Measurements from ENCODE around the gene ARMC6. TPM values are rescaled to one million over a fixed set of nuclear protein-coding genes. Genes with fewer than 3 reads are reported as not detected.

The ARMC6 gene
- total RNA-seq, 1 donor from 2014 or later, result 61.9 TPM

DNA sequence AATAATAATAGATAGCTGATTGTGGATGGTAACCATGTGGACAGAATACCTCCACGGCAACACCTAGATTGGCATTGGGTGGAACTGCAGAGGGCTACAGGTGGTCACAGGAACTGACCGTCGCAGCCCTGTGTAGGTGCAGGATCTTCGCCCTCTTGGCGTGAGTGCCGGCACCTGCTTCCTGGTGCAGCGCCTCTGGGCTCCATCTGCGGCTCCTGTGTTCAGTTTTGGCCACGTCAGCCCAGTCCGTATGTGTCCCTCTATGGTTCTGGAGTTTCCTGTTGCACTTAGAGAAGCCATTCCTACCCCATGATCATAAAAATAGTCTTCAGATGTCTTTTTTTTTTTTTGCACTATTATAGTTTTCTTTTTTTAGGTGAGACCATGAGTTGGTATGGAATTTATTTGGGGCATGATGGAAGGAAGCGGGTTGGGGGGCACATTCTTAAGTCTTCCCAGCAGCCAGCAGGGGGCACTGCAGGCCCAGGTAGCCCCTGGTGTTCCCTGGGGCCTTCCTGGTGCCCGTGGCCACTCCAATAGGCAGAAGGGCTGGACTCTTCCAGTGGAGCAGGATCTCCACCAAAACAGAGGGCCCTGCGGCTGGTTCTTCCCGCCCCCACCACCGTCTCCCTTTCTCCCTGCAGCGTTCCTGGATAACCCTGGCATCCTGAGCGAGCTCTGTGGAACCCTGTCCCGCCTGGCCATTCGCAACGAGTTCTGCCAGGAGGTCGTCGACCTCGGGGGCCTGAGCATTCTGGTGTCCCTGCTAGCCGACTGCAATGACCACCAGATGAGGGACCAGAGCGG is 20.3 kb downstream of the ARMC6 start:
- Mint-ChIP-seq H3K4me1 (no peaks in the 10 kb centered on the region), H3K4me3 (no peak overlapping the region), H3K36me3 (ENCODE audit: low read depth) (peaks cover 40% of the 10 kb centered on the region), H3K9me3 (no peaks in the 10 kb centered on the region), H3K27ac (no peak overlapping the region), H3K27me3 (no peaks in the 10 kb centered on the region)
- intact Hi-C loops (cut with micrococcal nuclease), result loop anchor here (1.0 kb wide), 1 partner anchor 86 kb away; no protein-coding TSS in a partner anchor
- DNase-seq, result peak; percentile 86

DNA sequence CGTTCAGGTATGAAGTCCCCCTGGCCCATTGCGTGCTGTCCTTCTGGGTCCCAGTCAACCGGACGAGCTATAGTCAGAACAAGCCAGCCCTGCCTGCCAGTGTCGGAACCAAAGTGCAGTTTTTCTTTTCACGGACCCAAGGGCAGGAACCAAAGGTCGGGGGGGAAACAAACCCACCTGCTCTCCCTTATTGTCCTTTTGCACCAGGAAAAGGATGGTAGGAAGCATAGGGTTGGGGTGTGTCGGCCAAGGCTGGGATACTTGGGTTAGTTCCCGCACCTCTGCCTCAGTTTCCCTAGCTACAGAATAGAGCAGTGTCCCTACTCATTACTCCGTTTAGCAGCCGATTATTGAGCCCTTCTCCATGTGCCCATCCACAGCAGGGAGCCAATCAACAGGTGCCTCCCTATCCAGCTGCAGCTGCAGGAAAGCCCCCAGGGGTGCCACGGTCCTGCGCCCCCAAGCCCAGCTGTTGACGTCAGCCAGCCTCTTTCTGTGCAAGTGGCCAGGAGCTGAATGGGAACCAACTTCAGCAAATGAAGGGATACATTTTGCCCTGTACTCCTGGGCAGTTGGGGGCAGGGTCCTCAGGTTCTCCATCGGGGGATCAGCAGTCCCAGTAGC is 21.0 kb downstream of the ARMC6 start:
- Mint-ChIP-seq H3K9me3 (no peaks in the 10 kb centered on the region), H3K27ac (no peak overlapping the region), H3K36me3 (ENCODE audit: low read depth) (peaks cover 38% of the 10 kb centered on the region), H3K4me3 (no peak overlapping the region), H3K27me3 (no peaks in the 10 kb centered on the region), H3K4me1 (no peaks in the 10 kb centered on the region)
- intact Hi-C loops (cut with micrococcal nuclease), result no loop called here
- DNase-seq, result no peak

GRCh38 chr19:19054939-19055440 is 21.6 kb downstream of the ARMC6 start:
- Mint-ChIP-seq H3K4me1 (no peaks in the 10 kb centered on the region), H3K27ac (no peak overlapping the region)
- intact Hi-C loops (cut with micrococcal nuclease), result no loop called here

GRCh38 chr19:19055701-19056100 is 22.3 kb downstream of the ARMC6 start:
- intact Hi-C loops (cut with micrococcal nuclease), result no loop called here
- Mint-ChIP-seq H3K36me3 (ENCODE audit: low read depth) (peaks cover 29% of the 10 kb centered on the region), H3K4me3 (no peak overlapping the region), H3K27ac (no peak overlapping the region), H3K4me1 (no peaks in the 10 kb centered on the region), H3K9me3 (no peaks in the 10 kb centered on the region), H3K27me3 (no peaks in the 10 kb centered on the region)
- DNase-seq, result no peak

More at GRCh38 chr19:19054939-19055440, 21.6 kb downstream of the ARMC6 start:
- DNase-seq, result no peak
- Mint-ChIP-seq H3K4me3 (no peak overlapping the region), H3K9me3 (no peaks in the 10 kb centered on the region), H3K27me3 (no peaks in the 10 kb centered on the region), H3K36me3 (ENCODE audit: low read depth) (peaks cover 36% of the 10 kb centered on the region)

- Mint-ChIP-seq H3K36me3 (ENCODE audit: low read depth) (peaks cover 27% of the 10 kb centered on the region), H3K27me3 (no peaks in the 10 kb centered on the region), H3K9me3 (no peaks in the 10 kb centered on the region), H3K27ac (no peak overlapping the region), H3K4me3 (no peak overlapping the region), H3K4me1 (no peaks in the 10 kb centered on the region)
- intact Hi-C loops (cut with micrococcal nuclease), result no loop called here
- no peak for DNase-seq
These were observed 23.4 kb downstream of the ARMC6 start for GRCh38 chr19:19056636-19057275.

DNA sequence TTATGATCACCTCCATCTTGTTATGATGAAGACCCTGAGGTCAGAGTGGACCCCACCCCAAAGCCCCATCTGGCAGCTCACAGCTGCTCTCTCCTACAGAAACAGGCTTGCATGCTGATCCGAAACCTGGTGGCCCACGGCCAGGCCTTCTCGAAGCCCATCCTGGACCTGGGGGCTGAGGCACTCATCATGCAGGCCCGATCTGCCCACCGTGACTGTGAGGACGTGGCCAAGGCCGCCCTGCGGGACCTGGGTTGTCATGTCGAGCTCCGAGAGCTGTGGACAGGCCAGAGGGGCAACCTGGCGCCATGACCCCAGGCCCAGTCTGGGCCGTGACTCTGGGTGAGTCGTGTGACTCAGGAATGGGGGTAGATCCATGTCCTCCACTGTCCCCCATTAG is 23.9 kb downstream of the ARMC6 start:
- no peak overlapping the region for H3K27ac Mint-ChIP-seq
- H3K27me3 Mint-ChIP-seq, result no peaks in the 10 kb centered on the region
- no peak overlapping the region for H3K4me3 Mint-ChIP-seq
- H3K9me3 Mint-ChIP-seq, result no peaks in the 10 kb centered on the region
- DNase-seq, result no peak
- H3K4me1 Mint-ChIP-seq, result peaks cover under 1% of the 10 kb centered on the region
- intact Hi-C loops (cut with micrococcal nuclease), result no loop called here
- peaks cover 27% of the 10 kb centered on the region for H3K36me3 Mint-ChIP-seq (ENCODE audit: low read depth)

- Mint-ChIP-seq H3K27me3 (no peaks in the 10 kb centered on the region), H3K4me1 (peaks cover 4% of the 10 kb centered on the region), H3K27ac (no peak overlapping the region), H3K36me3 (ENCODE audit: low read depth) (peaks cover 24% of the 10 kb centered on the region), H3K9me3 (no peaks in the 10 kb centered on the region), H3K4me3 (no peak overlapping the region)
- intact Hi-C loops (cut with micrococcal nuclease), result no loop called here
- DNase-seq, result no peak
These were observed 24.3 kb downstream of the ARMC6 start for GRCh38 chr19:19057720-19058119.

DNA sequence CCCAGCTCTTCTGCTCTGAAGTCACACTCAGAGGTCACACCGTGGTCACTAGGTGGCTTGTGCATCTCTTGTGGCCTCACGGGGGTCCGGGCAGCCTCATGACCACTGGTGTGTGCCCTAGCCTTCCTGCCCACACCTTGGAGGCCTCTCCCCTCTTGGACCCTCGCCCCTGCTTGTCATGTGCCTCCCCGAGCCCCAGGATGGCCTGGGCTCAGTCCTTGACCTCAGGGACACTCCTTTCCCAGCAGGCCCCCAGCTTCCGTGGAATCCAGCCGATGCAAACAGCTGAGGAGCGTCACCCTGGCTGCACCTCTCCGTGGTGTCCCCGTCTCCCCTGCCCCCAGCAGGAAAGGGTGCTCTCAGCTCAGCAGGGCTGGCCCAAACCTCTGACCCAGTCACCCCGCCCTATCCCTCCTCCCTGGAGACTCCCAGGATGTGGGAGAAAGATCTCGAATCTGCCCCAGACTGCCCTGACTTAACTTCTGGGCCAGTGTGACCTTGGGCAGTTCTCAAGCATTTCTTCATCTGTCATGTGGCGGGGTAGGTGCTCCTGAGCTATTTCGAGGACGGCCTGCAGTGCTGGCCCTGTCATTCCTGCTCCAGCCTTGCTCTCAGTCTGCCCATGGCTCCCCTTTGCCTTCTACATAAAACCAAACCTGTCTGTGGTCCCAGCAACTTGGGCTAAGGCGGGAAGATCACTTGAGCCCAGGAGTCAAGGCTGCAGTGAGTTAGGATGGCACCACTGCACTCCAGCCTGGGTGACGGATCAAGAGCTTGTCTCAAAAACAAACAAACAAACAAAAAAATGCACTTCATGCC is 25.8 kb downstream of the ARMC6 start:
- Mint-ChIP-seq H3K27ac (no peak overlapping the region), H3K36me3 (ENCODE audit: low read depth) (peaks cover 16% of the 10 kb centered on the region), H3K27me3 (no peaks in the 10 kb centered on the region), H3K4me1 (peaks cover 11% of the 10 kb centered on the region), H3K9me3 (no peaks in the 10 kb centered on the region), H3K4me3 (no peak overlapping the region)
- DNase-seq, result no peak
- intact Hi-C loops (cut with micrococcal nuclease), result no loop called here

DNA sequence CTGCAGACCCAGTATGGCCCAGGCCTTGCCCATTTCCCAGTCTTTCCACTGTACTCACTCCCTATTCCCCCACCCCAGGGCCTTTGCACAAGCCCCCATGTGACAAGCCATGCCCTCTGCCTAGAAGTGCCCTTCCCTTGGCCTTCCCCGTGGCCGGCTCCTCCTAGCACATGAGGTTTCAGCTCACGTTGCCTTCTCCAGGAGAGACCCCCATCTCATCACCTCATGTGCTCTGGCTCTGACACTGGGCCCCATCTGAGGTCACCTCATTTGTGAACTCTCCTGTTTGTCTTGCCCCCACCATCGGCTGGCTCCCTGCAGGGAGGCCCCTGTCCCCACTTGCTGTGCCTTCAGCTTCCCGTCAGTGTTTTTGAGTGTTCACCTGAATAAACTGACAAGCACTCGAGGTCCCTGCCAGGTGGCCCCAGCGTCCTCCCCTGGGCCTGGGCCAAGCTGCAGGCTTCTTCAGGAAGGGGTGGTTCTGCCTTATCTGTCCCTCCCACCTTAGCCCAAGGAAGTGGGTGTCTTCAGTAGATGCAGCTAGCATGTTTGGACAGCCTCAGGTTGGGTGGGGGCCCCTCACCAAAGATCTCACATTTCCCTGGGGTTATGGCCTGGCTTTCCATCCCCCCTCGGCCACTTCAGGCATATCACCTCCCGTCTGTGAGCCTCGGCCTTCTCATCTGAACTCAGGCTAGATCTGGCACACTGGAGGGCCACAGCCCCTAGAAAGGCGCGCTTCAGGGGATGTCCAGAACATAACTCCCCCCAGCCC is 26.6 kb downstream of the ARMC6 start:
- intact Hi-C loops (cut with micrococcal nuclease), result no loop called here
- peaks cover 18% of the 10 kb centered on the region for H3K4me1 Mint-ChIP-seq
- no peaks in the 10 kb centered on the region for H3K9me3 Mint-ChIP-seq
- no peak overlapping the region for H3K4me3 Mint-ChIP-seq
- H3K27me3 Mint-ChIP-seq, result no peaks in the 10 kb centered on the region
- DNase-seq, result no peak
- H3K36me3 Mint-ChIP-seq (ENCODE audit: low read depth), result peaks cover 11% of the 10 kb centered on the region
- no peak overlapping the region for H3K27ac Mint-ChIP-seq

- intact Hi-C loops (cut with micrococcal nuclease), result no loop called here
- Mint-ChIP-seq H3K27ac (no peak overlapping the region), H3K4me3 (no peak overlapping the region), H3K4me1 (peaks cover 21% of the 10 kb centered on the region), H3K36me3 (ENCODE audit: low read depth) (peaks cover 8% of the 10 kb centered on the region), H3K27me3 (no peaks in the 10 kb centered on the region), H3K9me3 (no peaks in the 10 kb centered on the region)
- no peak for DNase-seq
These were observed 28.1 kb downstream of the ARMC6 start for GRCh38 chr19:19061506-19061905.

DNA sequence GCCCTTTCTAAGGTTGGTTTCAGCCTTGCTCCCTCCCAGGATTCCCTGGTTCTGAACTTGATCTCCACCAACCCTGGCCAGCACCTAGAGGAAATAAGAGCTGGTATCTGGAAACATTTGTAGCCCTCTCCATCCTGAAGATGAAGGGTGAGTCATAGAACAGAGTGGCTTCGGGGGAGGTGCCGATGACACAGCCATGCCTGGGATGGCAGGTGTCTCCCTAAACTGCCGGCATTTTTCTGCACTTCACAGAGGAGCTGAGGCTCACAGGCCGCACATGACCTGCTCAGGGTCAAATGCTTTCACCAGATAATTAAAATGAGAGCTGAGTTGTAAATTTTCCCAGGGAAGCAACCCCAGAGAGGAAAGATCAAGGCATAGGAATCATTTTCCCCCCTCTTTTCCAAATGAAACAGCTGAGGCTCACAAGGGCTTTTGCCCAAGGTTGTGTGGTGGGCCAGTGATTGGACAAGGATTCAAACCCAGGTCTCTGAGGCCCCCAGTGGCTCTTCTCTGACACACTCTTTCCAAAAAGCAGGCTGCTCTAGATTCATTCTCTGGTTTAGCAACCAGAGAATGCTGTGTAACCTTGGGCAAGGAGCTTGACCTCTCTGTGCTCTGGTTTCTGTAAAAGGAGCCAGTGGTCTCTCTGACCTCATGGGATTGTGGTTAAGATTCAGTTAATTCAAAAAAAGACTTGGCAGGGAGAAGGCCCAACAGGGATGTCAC is 29.2 kb downstream of the ARMC6 start:
- Mint-ChIP-seq H3K27ac (peak overlapping the region; percentile 83), H3K36me3 (ENCODE audit: low read depth) (peaks cover 5% of the 10 kb centered on the region), H3K27me3 (no peaks in the 10 kb centered on the region), H3K4me1 (peaks cover 25% of the 10 kb centered on the region), H3K9me3 (no peaks in the 10 kb centered on the region), H3K4me3 (peak overlapping the region; percentile 88)
- intact Hi-C loops (cut with micrococcal nuclease), result loop anchor here (1.0 to 2.0 kb wide), 2 partner anchors 30 to 76 kb away; partner anchors contain the start of gene TMEM161A
- DNase-seq, result no peak
